Heart left ventricle (tissue), 13 donors: ENCODE results near the gene RUNX2.

Source experiments
- CTCF ChIP-seq, 12 donors: fragments of 200-600 bp; sonication (generic) in 4 of 12; IDR thresholded peaks; one replicate each; pipeline versions ENCODE4 v1.5.0 to v1.8.0; 2018 to 2022; ENCODE audit warnings: antibody characterized with exemption in 12 of 12, mild to moderate bottlenecking in 5 of 12
- POLR2A ChIP-seq, 2 donors: fragments of 450-650 bp; IDR thresholded peaks; one replicate each; pipeline ENCODE4 v1.6.1; 2017; ENCODE audit warnings: antibody characterized with exemption in 2 of 2, mild to moderate bottlenecking in 2 of 2, moderate library complexity in 2 of 2
- donor health status: ischemic (EF 13 %, LVEDD 7.1; RV severe dilation, severe dysfunction).
- donor health status: DM: no; HTN: yes; CAD: no.
- donor health status: DM: no; HTN: no; CAD: no.
- donor health status: ischemic (EF 25% LVEDD 6.9; RV normal size, moderate dysfunction).
- donor health status: ischemic (EF 25% LVEDD 5.7; RV mildly dilated, moderate dysfunction).
- donor health status: ischemic (EF 35%, LVEDD 5.7; RV mildly dilated, moderate dysfunction).
- donor health status: nonischemic (EF 11% LVEDD 7.7; RV severe dilation, severe dysfunction).
- donor health status: DM: yes; HTN: yes; CAD: no.
- donor health status: PGD.
- donor health status: ischemic (EF 29% LVEDD 5.4; RV normal size, mild dysfunction).
- donor health status: nonischemic (EF 23%, LVEDD 6.1; RV moderate dilation, normal function).

DNA sequence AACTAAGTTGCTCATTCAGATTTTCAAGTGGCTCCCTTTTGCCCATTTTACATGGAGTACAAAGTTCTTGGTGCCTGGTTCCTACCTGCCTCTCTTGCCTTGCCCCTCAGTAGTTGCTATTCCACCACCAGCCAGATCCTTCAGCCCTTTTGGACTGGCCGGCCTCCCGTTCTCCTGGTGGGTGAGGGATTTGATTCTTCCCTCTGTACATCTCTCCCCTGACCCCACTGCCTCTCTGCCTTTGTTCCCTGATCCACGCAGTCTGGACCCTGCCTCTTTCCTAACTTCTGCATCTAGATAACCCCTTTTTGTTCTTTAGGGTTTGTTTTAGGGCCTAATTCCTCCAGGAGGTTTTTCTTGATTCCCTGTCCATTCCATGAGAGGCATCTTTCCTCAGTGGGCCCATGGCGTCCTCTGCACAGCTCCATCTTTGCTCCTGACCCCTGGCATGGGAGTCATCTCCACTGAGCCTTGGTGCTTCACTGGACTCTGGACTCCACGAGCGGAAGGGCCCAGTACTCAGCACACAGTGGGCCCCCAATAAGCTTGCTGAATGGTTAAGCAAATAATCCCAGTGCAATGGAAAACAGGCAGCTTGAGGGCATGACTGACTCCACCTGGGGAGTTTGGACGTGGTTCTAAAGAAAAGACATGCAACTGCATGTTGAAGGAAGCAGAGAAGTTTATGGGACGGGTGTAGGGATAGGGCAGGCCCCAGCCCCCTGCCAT, 358.9 kb downstream of the RUNX2 start:
- TF ChIP-seq CTCF (IDR thresholded peaks at IDR 0.05): no peak
- TF ChIP-seq POLR2A (IDR thresholded peaks at IDR 0.05): no peak
